Measurements from ENCODE around the gene SASH1. TPM values are rescaled to one million over a fixed set of nuclear protein-coding genes. Genes with fewer than 3 reads are reported as not detected.

Gene SASH1
- total RNA-seq, 2 experiments from 2014 or later = not detected

DNA sequence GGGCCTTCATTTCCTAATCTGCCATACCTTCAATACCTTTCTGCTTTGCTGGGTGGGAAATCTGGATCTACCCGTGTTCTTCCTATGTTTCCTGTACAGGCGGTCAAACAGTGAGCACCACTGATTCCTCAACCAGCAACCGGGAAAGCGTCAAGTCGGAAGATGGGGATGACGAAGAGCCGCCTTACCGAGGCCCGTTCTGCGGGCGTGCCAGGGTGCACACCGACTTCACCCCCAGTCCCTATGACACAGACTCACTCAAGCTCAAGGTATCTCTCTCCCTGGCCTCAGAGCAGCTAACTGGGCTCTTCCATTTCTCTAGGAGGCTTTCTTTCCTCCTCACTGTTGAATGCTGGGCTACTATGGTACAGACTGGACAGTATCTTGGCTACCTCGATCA lies 190.1 kb downstream of the SASH1 start:
- Mint-ChIP-seq H3K36me3 (ENCODE audit: low read depth) (no peaks in the 10 kb centered on the region), H3K4me1 (ENCODE audit: low read depth) (no peaks in the 10 kb centered on the region), H3K27me3 (ENCODE audit: low read depth) (no peaks in the 10 kb centered on the region), H3K9me3 (ENCODE audit: insufficient read depth) (no peaks in the 10 kb centered on the region), H3K27ac (no peak overlapping the region), H3K4me3 (no peak overlapping the region)
- CTCF ChIA-PET = no interaction called here
- POLR2A ChIA-PET = no interaction called here
- ATAC-seq (no peak), DNase-seq (no peak)

- no peak overlapping the region for H3K27ac Mint-ChIP-seq
- no peak overlapping the region for H3K4me3 Mint-ChIP-seq
- ChIA-PET CTCF (no interaction called here), POLR2A (no interaction called here)
- DNase-seq (no peak), ATAC-seq (no peak)
- H3K4me1 Mint-ChIP-seq (ENCODE audit: low read depth) = no peaks in the 10 kb centered on the region
- no peaks in the 10 kb centered on the region for H3K36me3 Mint-ChIP-seq (ENCODE audit: low read depth)
- no peaks in the 10 kb centered on the region for H3K9me3 Mint-ChIP-seq (ENCODE audit: insufficient read depth)
- H3K27me3 Mint-ChIP-seq (ENCODE audit: low read depth) = no peaks in the 10 kb centered on the region
Measured at GRCh38 chr6:148533309-148534107, 190.9 kb downstream of the SASH1 start.

GRCh38 chr6:148534871-148535270 lies 192.2 kb downstream of the SASH1 start:
- DNase-seq (no peak), ATAC-seq (no peak)
- Mint-ChIP-seq H3K4me1 (ENCODE audit: low read depth) (no peaks in the 10 kb centered on the region), H3K27me3 (ENCODE audit: low read depth) (peaks cover 3% of the 10 kb centered on the region), H3K27ac (no peak overlapping the region), H3K4me3 (no peak overlapping the region), H3K36me3 (ENCODE audit: low read depth) (no peaks in the 10 kb centered on the region), H3K9me3 (ENCODE audit: insufficient read depth) (no peaks in the 10 kb centered on the region)
- POLR2A ChIA-PET = no interaction called here
- CTCF ChIA-PET = no interaction called here

GRCh38 chr6:148535381-148535780 lies 192.7 kb downstream of the SASH1 start:
- ChIA-PET CTCF (interaction anchor here (0.9 kb wide), 1 partner anchor 11 kb away, joined by 3 read pairs; no protein-coding TSS in a partner anchor), POLR2A (no interaction called here)
- H3K9me3 Mint-ChIP-seq (ENCODE audit: insufficient read depth) = no peaks in the 10 kb centered on the region
- H3K27me3 Mint-ChIP-seq (ENCODE audit: low read depth) = peaks cover 3% of the 10 kb centered on the region
- DNase-seq (no peak), ATAC-seq (no peak)
- H3K27ac Mint-ChIP-seq = no peak overlapping the region
- no peak overlapping the region for H3K4me3 Mint-ChIP-seq
- no peaks in the 10 kb centered on the region for H3K4me1 Mint-ChIP-seq (ENCODE audit: low read depth)
- no peaks in the 10 kb centered on the region for H3K36me3 Mint-ChIP-seq (ENCODE audit: low read depth)

DNA sequence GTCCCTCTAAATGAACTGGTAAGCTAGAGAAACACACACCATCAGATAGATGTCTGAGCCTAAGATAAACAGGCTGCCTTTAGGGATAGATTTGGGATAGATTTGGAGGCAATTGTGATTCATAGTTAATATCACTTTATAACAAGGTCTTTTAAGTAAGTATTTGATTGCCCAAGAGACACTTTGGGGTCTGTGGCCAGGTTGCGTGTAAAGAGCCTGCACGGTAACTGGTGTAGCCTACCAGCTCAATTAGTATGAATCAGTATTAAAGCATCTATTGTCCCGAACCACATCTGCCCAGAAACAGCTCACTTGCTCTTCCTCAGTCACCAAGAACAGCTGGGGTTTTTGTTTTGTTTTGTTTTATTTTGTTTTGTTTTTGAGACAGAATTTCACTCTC lies 193.3 kb downstream of the SASH1 start:
- DNase-seq (no peak), ATAC-seq (no peak)
- ChIA-PET CTCF (interaction anchor here (0.6 to 0.9 kb wide), 2 partner anchors 10 to 1112 kb away, joined by 3 read pairs; no protein-coding TSS in a partner anchor), POLR2A (no interaction called here)
- Mint-ChIP-seq H3K9me3 (ENCODE audit: insufficient read depth) (no peaks in the 10 kb centered on the region), H3K4me1 (ENCODE audit: low read depth) (no peaks in the 10 kb centered on the region), H3K36me3 (ENCODE audit: low read depth) (no peaks in the 10 kb centered on the region), H3K27me3 (ENCODE audit: low read depth) (peaks cover 6% of the 10 kb centered on the region), H3K4me3 (no peak overlapping the region), H3K27ac (no peak overlapping the region)

DNA sequence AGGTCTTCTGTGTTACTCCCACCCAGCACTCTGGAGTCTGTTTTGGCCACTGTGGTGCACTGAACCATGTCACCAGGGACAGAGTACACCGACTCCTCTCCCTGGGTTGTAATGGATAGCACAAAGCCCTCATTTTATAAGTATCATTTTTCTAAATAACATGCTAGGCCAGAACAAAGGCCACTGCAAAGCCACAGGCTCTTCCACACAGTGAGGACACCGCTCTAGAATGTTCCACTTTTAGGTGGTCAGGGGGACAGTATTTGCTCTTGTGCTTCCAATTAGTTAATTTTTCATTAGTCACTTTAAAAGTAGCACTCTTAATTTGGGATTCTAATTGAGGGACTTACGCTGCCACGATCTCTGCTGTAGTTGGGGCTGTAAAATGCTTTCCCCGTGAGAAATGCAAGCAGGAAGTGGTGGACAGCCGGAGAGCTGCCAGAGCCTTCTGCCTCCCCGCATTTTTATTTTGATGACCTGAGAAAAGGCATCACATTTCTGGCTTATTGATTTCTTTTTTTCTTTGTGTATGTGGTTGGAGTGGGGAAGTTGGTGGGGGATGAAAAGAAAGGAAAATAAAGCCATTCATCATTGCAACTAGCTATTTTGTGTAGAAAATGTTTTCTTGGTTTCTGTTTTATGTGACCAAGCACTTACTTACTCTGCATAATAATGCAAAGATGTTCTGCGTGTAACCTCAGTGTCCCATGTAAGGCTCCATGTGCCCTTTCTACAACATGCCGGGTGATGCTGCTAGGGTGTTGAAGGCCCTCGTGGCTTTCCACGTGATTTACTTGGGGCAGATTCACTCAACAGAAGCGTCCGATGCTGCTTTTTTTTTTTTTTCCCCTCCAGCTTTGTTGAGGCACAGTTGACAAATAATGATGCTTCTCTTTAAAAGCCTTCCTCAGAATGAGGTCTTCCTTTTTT lies 195.9 kb downstream of the SASH1 start:
- ChIA-PET POLR2A (no interaction called here), CTCF (no interaction called here)
- ATAC-seq (no peak), DNase-seq (no peak)
- Mint-ChIP-seq H3K27me3 (ENCODE audit: low read depth) (peaks cover 13% of the 10 kb centered on the region), H3K4me1 (ENCODE audit: low read depth) (no peaks in the 10 kb centered on the region), H3K4me3 (no peak overlapping the region), H3K9me3 (ENCODE audit: insufficient read depth) (no peaks in the 10 kb centered on the region), H3K27ac (no peak overlapping the region), H3K36me3 (ENCODE audit: low read depth) (no peaks in the 10 kb centered on the region)

- POLR2A ChIA-PET = no interaction called here
- no peaks in the 10 kb centered on the region for H3K9me3 Mint-ChIP-seq (ENCODE audit: insufficient read depth)
- H3K27ac Mint-ChIP-seq = no peak overlapping the region
- no peaks in the 10 kb centered on the region for H3K36me3 Mint-ChIP-seq (ENCODE audit: low read depth)
- no peaks in the 10 kb centered on the region for H3K4me1 Mint-ChIP-seq (ENCODE audit: low read depth)
- DNase-seq (no peak), ATAC-seq (no peak)
- H3K4me3 Mint-ChIP-seq = no peak overlapping the region
- H3K27me3 Mint-ChIP-seq (ENCODE audit: low read depth) = peaks cover 13% of the 10 kb centered on the region
- CTCF ChIA-PET = no interaction called here
Measured at GRCh38 chr6:148543540-148543939, 200.9 kb downstream of the SASH1 start.

DNA sequence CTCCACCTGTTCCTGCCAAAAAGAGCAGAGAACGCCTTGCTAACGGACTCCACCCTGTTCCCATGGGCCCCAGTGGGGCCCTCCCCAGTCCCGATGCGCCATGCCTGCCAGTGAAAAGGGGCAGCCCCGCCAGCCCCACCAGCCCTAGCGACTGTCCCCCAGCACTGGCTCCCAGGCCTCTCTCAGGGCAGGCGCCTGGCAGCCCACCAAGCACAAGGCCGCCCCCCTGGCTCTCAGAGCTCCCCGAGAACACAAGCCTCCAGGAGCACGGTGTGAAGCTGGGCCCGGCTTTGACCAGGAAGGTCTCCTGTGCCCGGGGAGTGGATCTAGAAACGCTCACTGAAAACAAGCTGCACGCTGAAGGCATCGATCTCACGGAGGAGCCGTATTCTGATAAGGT lies 201.8 kb downstream of the SASH1 start:
- ChIA-PET POLR2A (no interaction called here), CTCF (interaction anchor here (1.4 kb wide), 1 partner anchor 15 kb away, joined by 4 read pairs; no protein-coding TSS in a partner anchor)
- Mint-ChIP-seq H3K9me3 (ENCODE audit: insufficient read depth) (no peaks in the 10 kb centered on the region), H3K4me3 (no peak overlapping the region), H3K27me3 (ENCODE audit: low read depth) (peaks cover 10% of the 10 kb centered on the region), H3K36me3 (ENCODE audit: low read depth) (no peaks in the 10 kb centered on the region), H3K27ac (no peak overlapping the region), H3K4me1 (ENCODE audit: low read depth) (no peaks in the 10 kb centered on the region)
- ATAC-seq = no peak
- DNase-seq = no peak

- CTCF ChIA-PET = interaction anchor here (1.1 to 1.4 kb wide), 2 partner anchors 10 to 14 kb away, joined by 3 to 4 read pairs; no protein-coding TSS in a partner anchor
- H3K36me3 Mint-ChIP-seq (ENCODE audit: low read depth) = no peaks in the 10 kb centered on the region
- POLR2A ChIA-PET = no interaction called here
Measured at GRCh38 chr6:148545901-148546300, 203.3 kb downstream of the SASH1 start.

GRCh38 chr6:148547110-148547509 lies 204.5 kb downstream of the SASH1 start:
- Mint-ChIP-seq H3K27me3 (ENCODE audit: low read depth) (peaks cover 11% of the 10 kb centered on the region), H3K36me3 (ENCODE audit: low read depth) (no peaks in the 10 kb centered on the region), H3K27ac (no peak overlapping the region), H3K4me1 (ENCODE audit: low read depth) (peaks cover 2% of the 10 kb centered on the region), H3K4me3 (no peak overlapping the region), H3K9me3 (ENCODE audit: insufficient read depth) (no peaks in the 10 kb centered on the region)
- no peak for ATAC-seq
- ChIA-PET POLR2A (no interaction called here), CTCF (interaction anchor here (1.1 kb wide), 1 partner anchor 12 kb away, joined by 3 read pairs; no protein-coding TSS in a partner anchor)
- no peak for DNase-seq

More at GRCh38 chr6:148545901-148546300, 203.3 kb downstream of the SASH1 start:
- no peak overlapping the region for H3K27ac Mint-ChIP-seq
- peaks cover 13% of the 10 kb centered on the region for H3K27me3 Mint-ChIP-seq (ENCODE audit: low read depth)
- H3K9me3 Mint-ChIP-seq (ENCODE audit: insufficient read depth) = no peaks in the 10 kb centered on the region
- H3K4me3 Mint-ChIP-seq = no peak overlapping the region
- ATAC-seq (no peak), DNase-seq (no peak)
- peaks cover 2% of the 10 kb centered on the region for H3K4me1 Mint-ChIP-seq (ENCODE audit: low read depth)

GRCh38 chr6:148548065-148548748 lies 205.6 kb downstream of the SASH1 start:
- no peaks in the 10 kb centered on the region for H3K9me3 Mint-ChIP-seq (ENCODE audit: insufficient read depth)
- DNase-seq (no peak), ATAC-seq (no peak)
- H3K27ac Mint-ChIP-seq = no peak overlapping the region
- no peak overlapping the region for H3K4me3 Mint-ChIP-seq
- no peaks in the 10 kb centered on the region for H3K36me3 Mint-ChIP-seq (ENCODE audit: low read depth)
- peaks cover 2% of the 10 kb centered on the region for H3K4me1 Mint-ChIP-seq (ENCODE audit: low read depth)
- POLR2A ChIA-PET = no interaction called here
- CTCF ChIA-PET = interaction anchor here (1.4 kb wide), 1 partner anchor 12 kb away, joined by 3 read pairs; no protein-coding TSS in a partner anchor
- H3K27me3 Mint-ChIP-seq (ENCODE audit: low read depth) = peaks cover 10% of the 10 kb centered on the region
